Measurements from ENCODE around the gene NPR3.

DNA sequence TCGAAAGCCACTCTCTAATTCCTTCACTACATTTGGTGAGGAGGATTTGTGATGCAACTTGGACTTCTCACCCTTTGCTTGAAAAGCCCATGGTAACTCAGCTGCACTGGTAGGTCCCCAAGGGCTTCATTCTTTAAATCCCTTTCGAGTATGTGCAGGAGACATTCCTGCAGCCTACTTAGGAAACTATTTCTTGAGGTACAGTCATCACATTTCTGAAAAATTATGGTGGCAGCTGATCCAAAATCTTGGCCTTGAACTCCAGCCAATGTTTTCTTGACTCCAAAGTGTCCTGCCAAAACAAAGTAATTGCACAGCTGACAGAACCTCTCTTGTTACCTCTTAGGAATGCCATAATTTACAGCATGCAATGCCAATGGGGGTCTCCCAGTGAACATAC, 99.7 kb downstream of the NPR3 start:
- TF ChIP-seq ZNF274 (IDR thresholded peaks at IDR 0.05; ENCODE audit: low read depth, low read length), result no peak
- no peak for TF ChIP-seq YY1 (IDR thresholded peaks at IDR 0.05; ENCODE audit: insufficient read depth, insufficient read length)
- TF ChIP-seq SUZ12 (IDR thresholded peaks at IDR 0.05; ENCODE audit: extremely low read depth, insufficient read depth, insufficient read length), result no peak
